GM19463 (cell line): ENCODE data around the gene PLA2G2A.
"Not testable (repeated sequence)": the region's sequence is repeated elsewhere in the genome, so short reads cannot be mapped to it uniquely, and the experiment has no call there.

Experiments used
- ATAC-seq: cut with Tn5 transposase; IDR thresholded peaks from one replicate; pipeline ENCODE4 v1.9.1; 2021; ENCODE audit warnings: mild to moderate bottlenecking, moderate library complexity; ENCODE audit not compliant: unreplicated experiment

Gene PLA2G2A

DNA sequence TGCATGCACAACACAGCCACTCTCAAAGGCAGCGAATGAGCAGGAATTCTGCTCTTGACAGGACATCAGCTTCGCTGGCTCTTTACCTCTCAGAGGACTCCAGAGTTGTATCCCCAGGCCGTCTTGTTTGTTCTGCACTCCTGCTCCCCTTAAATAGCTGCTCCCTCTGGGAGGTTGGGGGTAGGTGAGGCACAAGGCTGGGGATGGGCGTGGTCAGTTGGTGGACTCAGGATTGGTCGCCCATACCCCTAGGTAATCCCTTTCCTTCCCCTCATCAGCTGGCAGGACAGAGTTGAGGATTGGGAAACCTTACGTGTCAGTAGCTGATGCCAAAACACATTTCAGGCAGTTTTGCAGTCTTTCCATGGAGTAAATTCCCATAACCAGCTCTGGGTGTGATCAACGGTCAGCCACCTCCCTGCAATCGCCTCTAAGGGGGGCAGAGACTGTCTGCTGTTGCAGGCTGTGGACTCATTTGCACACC lies at the start of gene PLA2G2A:
PLA2G2A (minus strand) TSS at position 125 of the 484 bp plus-strand sequence. CDS start 845 bp downstream, outside the sequence.
- no peak for ATAC-seq

DNA sequence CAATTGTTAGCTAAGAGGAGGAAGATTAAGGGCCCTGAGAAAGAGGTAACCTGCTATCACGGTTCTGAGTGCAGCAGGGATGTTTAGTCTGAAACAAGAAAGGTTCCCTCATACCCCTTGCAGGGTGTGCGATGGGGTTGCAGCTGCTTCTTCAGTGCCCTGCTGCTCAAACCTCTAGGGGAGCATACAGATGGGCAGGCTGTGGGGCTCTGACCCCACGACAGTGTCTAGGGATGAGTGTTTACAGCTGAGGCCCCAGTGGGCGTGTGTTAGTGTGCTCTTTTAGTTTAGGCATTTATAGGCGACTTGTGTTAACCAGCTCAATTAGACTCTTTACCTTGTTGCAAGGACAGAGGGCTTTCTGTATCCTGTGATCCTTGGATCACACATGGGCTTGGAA lies 49.3 kb upstream of the PLA2G2A start:
- no peak for ATAC-seq

DNA sequence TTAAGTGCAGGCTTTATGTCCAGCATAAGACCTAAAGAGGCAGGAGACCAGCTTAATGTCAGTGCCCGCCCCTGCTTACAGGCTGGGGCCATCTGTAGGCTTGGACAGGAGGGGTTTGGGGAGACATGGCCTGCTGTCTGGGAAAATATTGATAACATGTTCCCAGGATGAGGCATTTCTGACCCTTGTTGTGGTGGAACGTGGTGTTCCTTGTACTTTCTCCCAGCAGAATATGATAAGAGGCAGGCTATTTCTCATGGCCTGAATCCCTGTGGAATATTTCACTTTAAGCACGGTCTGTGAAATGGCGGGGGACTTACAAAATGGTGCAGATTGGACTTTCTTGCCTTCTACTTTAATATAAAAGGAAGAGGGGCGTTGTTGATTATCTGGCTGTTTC lies 48.7 kb upstream of the PLA2G2A start:
- no peak for ATAC-seq

GRCh38 chr1:20017741-20018140 lies 38.3 kb upstream of the PLA2G2A start:
- ATAC-seq = no peak

DNA sequence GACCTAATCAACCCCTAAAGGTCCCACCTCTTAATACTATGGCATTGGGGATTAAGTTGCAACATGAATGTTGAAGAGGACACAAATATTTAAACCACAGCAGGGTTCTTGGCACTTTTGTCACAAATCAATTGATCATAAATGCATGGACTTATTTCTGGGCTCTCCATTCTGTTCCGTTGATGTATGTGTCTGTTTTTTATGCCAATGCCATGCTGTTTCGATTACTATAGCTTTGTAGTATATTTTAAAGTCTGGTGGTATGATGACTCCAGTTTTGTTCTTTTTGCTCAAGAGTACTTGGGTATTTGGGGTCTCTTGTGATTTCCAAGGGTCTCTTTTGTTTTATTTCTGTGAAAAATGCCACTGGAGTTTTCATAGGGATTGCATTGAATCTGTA lies 34.7 kb upstream of the PLA2G2A start:
- no peak for ATAC-seq

DNA sequence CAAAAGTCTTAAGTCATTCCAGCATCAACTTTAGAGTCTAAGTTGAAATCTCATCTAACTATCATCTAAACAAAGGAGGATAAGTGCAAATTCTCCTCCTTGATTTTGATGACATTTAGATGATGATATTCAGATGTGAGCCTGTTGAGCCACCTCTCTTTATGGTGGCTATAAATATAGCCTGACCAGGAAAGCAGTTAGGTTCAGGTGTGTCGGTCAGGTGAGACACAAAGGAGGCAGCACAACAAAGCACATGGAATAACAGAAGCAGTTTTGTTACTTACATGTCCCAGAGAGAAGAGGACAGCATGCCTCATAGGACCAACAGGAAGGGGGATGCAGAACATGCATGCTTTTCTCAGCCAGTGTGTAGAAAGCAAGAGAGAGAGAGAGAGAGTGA lies 30.6 kb upstream of the PLA2G2A start:
- ATAC-seq = no peak

- no peak for ATAC-seq
Measured at GRCh38 chr1:20009212-20009611, 29.8 kb upstream of the PLA2G2A start.

DNA sequence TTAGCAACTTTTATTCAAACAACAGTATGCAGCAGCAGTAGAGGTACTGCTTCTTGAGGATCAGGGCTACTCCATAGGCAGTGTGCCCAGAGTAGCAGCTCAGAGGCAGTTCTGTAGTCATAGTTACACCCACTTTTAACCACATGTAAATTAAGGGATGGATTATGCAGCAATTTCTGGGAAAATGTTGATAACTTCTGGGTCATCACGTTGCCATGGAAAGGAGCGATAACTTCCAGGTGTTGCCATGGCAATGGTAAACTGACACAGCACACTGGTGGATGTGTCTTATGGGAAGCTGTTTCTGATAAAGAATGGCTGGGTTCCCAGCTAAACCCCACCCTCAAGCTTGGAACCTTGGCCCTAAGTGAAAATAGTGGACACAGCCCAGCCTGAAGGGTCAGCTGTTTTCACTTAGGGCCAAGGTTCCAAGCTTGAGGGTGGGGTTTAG lies 29.0 kb upstream of the PLA2G2A start:
- ATAC-seq = no peak

GRCh38 chr1:19998823-19999222 lies 19.4 kb upstream of the PLA2G2A start:
- ATAC-seq = not testable (repeated sequence)

- ATAC-seq = no peak
Measured at GRCh38 chr1:19990689-19991088, 11.3 kb upstream of the PLA2G2A start.

GRCh38 chr1:19990182-19990582 lies 10.8 kb upstream of the PLA2G2A start:
- not testable (repeated sequence) for ATAC-seq

DNA sequence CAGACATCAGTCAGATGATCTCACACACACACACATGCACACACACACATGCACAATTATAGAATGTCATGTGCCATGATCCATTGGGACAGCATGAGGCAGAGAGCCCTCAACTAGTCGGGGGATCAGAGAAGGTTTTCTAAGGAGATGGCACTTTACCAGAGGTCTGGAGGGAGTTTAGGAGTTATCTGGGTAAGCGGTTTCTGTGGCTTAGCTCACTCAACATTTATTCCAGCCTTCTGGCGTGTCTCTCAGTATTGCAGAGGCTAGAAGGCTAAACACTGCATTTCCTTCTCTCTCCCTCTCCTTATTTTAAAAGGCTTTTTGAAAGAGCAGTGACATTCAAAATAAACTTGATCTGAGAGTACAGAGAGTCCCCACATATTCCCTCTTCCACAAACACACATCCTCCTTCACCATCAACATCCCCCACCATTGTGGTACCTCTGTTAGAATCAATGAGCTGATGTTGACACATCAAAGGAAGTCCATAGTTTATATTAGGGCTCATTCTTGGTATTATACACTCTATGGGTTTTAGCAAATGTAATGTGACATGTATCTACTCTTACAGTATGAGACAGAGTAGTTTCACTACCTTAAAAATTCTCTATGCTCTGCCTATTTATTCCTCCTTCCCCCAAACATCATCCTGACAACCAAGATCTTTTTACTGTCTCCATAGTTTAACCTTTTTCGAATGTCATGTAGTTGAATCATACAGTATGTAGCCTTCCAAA lies 9.0 kb upstream of the PLA2G2A start:
- ATAC-seq = no peak

DNA sequence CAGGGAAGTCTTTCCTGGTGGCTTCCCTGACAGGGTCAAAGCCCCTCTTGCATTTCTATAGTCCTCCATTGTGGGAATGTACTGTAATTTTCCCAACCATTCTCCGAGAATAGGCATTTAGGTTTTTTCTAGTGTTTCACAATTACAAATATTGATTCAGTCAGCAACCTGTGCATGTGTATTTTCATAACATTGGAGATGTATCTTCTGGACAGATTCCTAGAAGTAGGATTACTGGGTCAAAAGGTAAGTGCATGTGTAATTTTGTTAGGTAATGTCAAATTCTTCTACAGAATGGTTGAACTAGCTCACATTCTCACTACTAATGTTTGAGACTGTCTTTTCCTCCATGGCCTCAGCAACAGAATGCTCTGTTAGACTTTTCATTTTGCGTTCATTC lies 8.3 kb upstream of the PLA2G2A start:
- no peak for ATAC-seq

DNA sequence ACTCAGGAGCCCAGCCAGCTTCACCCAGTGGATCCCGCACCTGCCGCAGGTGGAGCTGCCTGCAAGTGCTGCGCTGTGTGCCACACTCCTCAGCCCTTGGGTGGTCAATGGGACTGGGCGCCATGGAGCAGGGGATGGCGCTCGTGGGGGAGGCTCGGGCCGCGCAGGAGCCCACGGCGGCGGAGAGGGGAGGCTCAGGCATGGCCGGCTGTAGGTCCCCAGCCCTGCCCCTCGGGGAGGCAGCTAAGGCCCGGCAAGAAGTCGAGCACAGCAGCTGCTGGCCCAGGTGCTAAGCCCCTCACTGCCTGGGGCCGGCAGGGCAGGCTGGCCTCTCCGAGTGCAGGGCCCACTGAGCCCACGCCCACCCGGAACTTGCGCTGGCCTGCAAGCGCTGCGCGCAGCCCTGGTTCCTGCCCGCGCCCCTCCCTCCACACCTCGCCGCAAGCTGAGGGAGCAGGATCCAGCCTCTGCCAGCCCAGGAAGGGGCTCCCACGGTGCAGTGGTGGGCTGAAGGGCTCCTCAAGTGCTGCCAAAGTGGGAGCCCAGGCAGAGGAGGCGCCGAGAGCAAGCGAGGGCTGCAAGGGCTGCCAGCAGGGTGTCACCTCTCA lies 5.1 kb upstream of the PLA2G2A start:
- ATAC-seq = not testable (repeated sequence)

DNA sequence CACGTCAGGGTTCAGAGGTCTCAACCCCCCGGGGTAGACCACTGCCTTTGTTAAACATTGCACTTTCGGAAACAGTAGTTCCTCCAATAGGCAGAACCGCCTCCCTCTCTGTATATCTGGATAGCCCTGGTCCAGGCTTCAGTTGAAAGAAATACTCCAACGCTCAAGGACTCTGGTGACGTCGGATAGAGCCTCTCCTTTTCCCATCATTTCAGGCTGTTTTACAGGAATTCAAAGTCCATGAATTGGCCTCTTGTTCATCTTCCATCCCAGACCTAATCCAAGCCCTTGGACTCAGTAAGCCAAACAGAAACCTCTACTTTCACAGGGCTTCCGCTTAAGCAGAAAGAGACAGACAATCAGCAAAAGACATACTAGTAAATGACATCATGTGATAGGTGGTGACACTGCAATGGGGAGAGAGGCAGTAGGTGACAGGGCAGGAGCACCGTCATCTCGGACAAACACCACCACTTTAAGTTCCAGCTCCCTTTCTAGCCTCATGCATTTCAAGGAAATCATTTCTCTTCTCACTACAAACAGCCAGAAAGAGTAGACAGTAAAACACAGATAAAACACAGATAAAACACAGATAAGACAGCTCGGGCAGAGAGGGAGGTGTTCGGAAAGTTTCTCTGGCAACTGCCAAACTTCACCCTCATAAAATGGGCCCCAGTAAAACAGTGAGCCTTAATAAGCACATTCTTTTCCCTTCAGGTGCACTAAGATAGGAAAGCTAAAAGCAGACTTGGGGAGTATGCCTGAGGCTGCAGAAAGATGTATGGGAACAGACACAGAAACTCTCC lies 2.3 kb upstream of the PLA2G2A start:
- no peak for ATAC-seq

GRCh38 chr1:19981170-19981506 lies 1.7 kb upstream of the PLA2G2A start:
- no peak for ATAC-seq

DNA sequence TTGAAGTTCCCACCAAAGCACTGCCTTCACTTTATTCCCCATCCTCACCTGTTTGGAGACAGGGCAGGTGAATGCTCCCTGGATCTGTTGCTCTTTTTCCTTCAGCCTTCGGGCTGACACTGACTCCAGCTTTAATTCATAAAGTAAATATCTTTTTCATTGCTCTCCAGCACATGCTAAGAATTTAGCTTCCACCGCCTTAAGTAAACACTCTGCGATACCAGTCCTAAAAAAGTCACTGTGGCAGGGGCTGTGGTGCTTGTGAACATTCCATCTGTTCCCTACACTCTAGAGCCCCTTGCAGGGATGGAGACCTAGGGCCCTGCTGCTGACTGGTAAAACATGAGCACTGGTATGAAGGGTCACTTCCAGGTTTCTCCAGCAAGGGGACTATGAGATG lies 896 bp upstream of the PLA2G2A start:
- no peak for ATAC-seq

GRCh38 chr1:19978143-19978542 lies 1.3 kb downstream of the PLA2G2A start:
- no peak for ATAC-seq

- ATAC-seq = no peak
Measured at GRCh38 chr1:19976317-19977003, 3.0 kb downstream of the PLA2G2A start.

GRCh38 chr1:19975423-19976193 lies 3.8 kb downstream of the PLA2G2A start:
- ATAC-seq = no peak
